Naive thymus-derived CD4-positive, alpha-beta T cell (primary cell): ENCODE results near the gene GOT1. TPM values are rescaled to one million over a fixed set of nuclear protein-coding genes. Genes with fewer than 3 reads are reported as not detected.

Source experiments
- ATAC-seq: fragments of 150-1000 bp; cut with Tn5 transposase; 2 replicates; pipeline ENCODE4 v1.10.0; 2021; ENCODE audit warnings: mild to moderate bottlenecking, moderate library complexity
- CTCF ChIA-PET: fragments of 350-600 bp; sonication (Branson Sonifier 250); formaldehyde crosslinking; loops from one replicate; lab custom pipeline; 2021; ENCODE audit warnings: antibody characterized with exemption; lab: Charles Lee
- POLR2A ChIA-PET: fragments of 350-600 bp; sonication (Branson Sonifier 250); formaldehyde crosslinking; loops from one replicate; lab custom pipeline; 2021; ENCODE audit warnings: antibody characterized with exemption, inconsistent platforms; lab: Charles Lee
- DNase-seq, 9 donors: peaks; one replicate each; pipeline versions ENCODE4 v3.0.0 to v3.0.0-alpha.2; 2020 to 2022; ENCODE audit warnings: mixed read lengths in 1 of 9
- H3K27ac ChIP-seq: one replicate; pipeline ENCODE4 v1.7.0; 2013; ENCODE audit warnings: mild to moderate bottlenecking, low read depth, low read length, moderate library complexity
- H3K27me3 ChIP-seq, 2 donors: one replicate each; pipeline ENCODE4 v1.7.0; 2013; ENCODE audit warnings: low read length in 2 of 2, mild to moderate bottlenecking in 2 of 2, moderate library complexity in 2 of 2; ENCODE audit not compliant: control insufficient read depth in 2 of 2, insufficient read depth in 2 of 2
- H3K36me3 ChIP-seq, 3 experiments: 1 replicate in 2 of 3; 2 replicates in 1 of 3; pipeline ENCODE4 v1.7.0; 2013; ENCODE audit warnings: low read length in 3 of 3, mild to moderate bottlenecking in 3 of 3, moderate library complexity in 1 of 3; ENCODE audit not compliant: insufficient read depth in 3 of 3, control insufficient read depth in 2 of 3
- H3K4me1 ChIP-seq, 2 donors: one replicate each; pipeline ENCODE4 v1.7.0; 2013; ENCODE audit warnings: low read length in 2 of 2, mild to moderate bottlenecking in 2 of 2, moderate library complexity in 1 of 2; ENCODE audit not compliant: control insufficient read depth in 2 of 2, insufficient read depth in 2 of 2
- H3K4me3 ChIP-seq: 2 replicates; pipeline ENCODE4 v1.7.0; 2013; ENCODE audit warnings: mild to moderate bottlenecking, low read length
- H3K9me3 ChIP-seq, 3 experiments: 1 replicate in 2 of 3; 2 replicates in 1 of 3; pipeline ENCODE4 v1.7.0; 2013; ENCODE audit warnings: low read length in 3 of 3; ENCODE audit not compliant: control insufficient read depth in 2 of 3
- H3K27ac Mint-ChIP-seq, 9 donors: one replicate each; pipeline ENCODE4 v1.8.0; 2020 to 2022; ENCODE audit warnings: mixed read lengths in 9 of 9, mild to moderate bottlenecking in 8 of 9, moderate library complexity in 5 of 9, inconsistent platforms in 2 of 9
- H3K27me3 Mint-ChIP-seq, 5 donors: one replicate each; pipeline ENCODE4 v1.8.0; 2021 to 2022; ENCODE audit warnings: mixed read lengths in 5 of 5, mild to moderate bottlenecking in 1 of 5
- H3K36me3 Mint-ChIP-seq, 5 donors: one replicate each; pipeline ENCODE4 v1.8.0; 2020 to 2022; ENCODE audit warnings: mixed read lengths in 5 of 5, mild to moderate bottlenecking in 3 of 5, inconsistent platforms in 1 of 5
- H3K4me1 Mint-ChIP-seq, 7 donors: one replicate each; pipeline ENCODE4 v1.8.0; 2020 to 2022; ENCODE audit warnings: mixed read lengths in 7 of 7, mild to moderate bottlenecking in 3 of 7, inconsistent platforms in 1 of 7
- H3K4me3 Mint-ChIP-seq, 10 donors: one replicate each; pipeline ENCODE4 v1.8.0; 2020 to 2022; ENCODE audit warnings: mild to moderate bottlenecking in 10 of 10, mixed read lengths in 10 of 10, moderate library complexity in 6 of 10, inconsistent platforms in 2 of 10
- H3K9me3 Mint-ChIP-seq, 11 donors: one replicate each; pipeline ENCODE4 v1.8.0; 2020 to 2022; ENCODE audit warnings: mixed read lengths in 11 of 11, mild to moderate bottlenecking in 4 of 11, inconsistent platforms in 1 of 11, moderate library complexity in 1 of 11
- intact Hi-C, 2 donors: fragments of 100-400 bp; cut with micrococcal nuclease; formaldehyde crosslinking; loops; one replicate each; pipeline ENCODE4 v1.15.1; 2023
- polyA plus RNA-seq, 2 donors: library from polyadenylated mRNA; unstranded; fragments of 300-500 nt; fragmentation: Illumina TruSeq; gene quantifications; one replicate each; pipeline ENCODE4 v1.2.3, GENCODE V29; 2021
- total RNA-seq, 6 experiments: library from RNA in 5 of 6; stranded (reverse) in 5 of 6; gene quantifications; 1 replicate in 5 of 6; 2 replicates in 1 of 6; pipeline ENCODE4 v1.2.3 and lab custom pipeline; 2021 to 2026

Gene GOT1
- total and polyA plus RNA-seq, 7 experiments from 2014 or later: 8.0 to 22.2 (median 12.2) TPM

- Mint-ChIP-seq H3K9me3 (no peaks in the 10 kb centered on the region), H3K4me3 (no peak overlapping the region), H3K36me3 (peaks cover 0 to 21% (median 5%) of the 10 kb centered on the region in 5 donors), H3K4me1 (peaks cover 0 to 15% (median 9%) of the 10 kb centered on the region in 7 donors), H3K27me3 (no peaks in the 10 kb centered on the region), H3K27ac (peak overlapping the region in 7 of 9 donors; percentile 7 to 74 (median 60))
- Histone ChIP-seq H3K27me3 (no peaks in the 10 kb centered on the region), H3K27ac (peak overlapping the region; percentile 39), H3K4me1 (no peaks in the 10 kb centered on the region), H3K4me3 (no peak overlapping the region), H3K36me3 (peaks cover 0 to 37% (median 4%) of the 10 kb centered on the region in 3 experiments), H3K9me3 (no peaks in the 10 kb centered on the region)
- CTCF ChIA-PET: no interaction called here
- POLR2A ChIA-PET: no interaction called here
- no peak for ATAC-seq
- intact Hi-C loops: no loop called here
- no peak for DNase-seq
Observed at GRCh38 chr10:99395750-99396445, 34.5 kb downstream of the GOT1 start.

GRCh38 chr10:99394761-99395386 lies 35.5 kb downstream of the GOT1 start:
- Mint-ChIP-seq H3K4me3 (no peak overlapping the region), H3K27me3 (peaks cover 0 to 2% (median 0%) of the 10 kb centered on the region in 5 donors), H3K9me3 (no peaks in the 10 kb centered on the region), H3K27ac (peak overlapping the region in 1 of 9 donors; percentile 79), H3K36me3 (peaks cover 0 to 21% (median 5%) of the 10 kb centered on the region in 5 donors), H3K4me1 (peaks cover 0 to 15% (median 9%) of the 10 kb centered on the region in 7 donors)
- Histone ChIP-seq H3K27ac (no peak overlapping the region), H3K4me3 (no peak overlapping the region), H3K27me3 (no peaks in the 10 kb centered on the region), H3K36me3 (peaks cover 0 to 31% (median 4%) of the 10 kb centered on the region in 3 experiments), H3K9me3 (no peaks in the 10 kb centered on the region), H3K4me1 (no peaks in the 10 kb centered on the region)
- ChIA-PET CTCF (interaction anchor here (0.5 kb wide), 1 partner anchor 258 kb away, joined by 3 read pairs; no protein-coding TSS in a partner anchor), POLR2A (no interaction called here)
- DNase-seq: no peak
- intact Hi-C loops: no loop called here
- ATAC-seq: no peak

- intact Hi-C loops: no loop called here
- Histone ChIP-seq H3K36me3 (peaks cover 0 to 25% (median 0%) of the 10 kb centered on the region in 3 experiments), H3K27me3 (no peaks in the 10 kb centered on the region), H3K27ac (no peak overlapping the region), H3K4me1 (no peaks in the 10 kb centered on the region), H3K9me3 (no peaks in the 10 kb centered on the region), H3K4me3 (no peak overlapping the region)
- peaks cover 0 to 15% (median 9%) of the 10 kb centered on the region in 7 donors for H3K4me1 Mint-ChIP-seq
- POLR2A ChIA-PET: no interaction called here
- no peak for DNase-seq
- H3K27me3 Mint-ChIP-seq: peaks cover 0 to 2% (median 0%) of the 10 kb centered on the region in 5 donors
- no peak overlapping the region for H3K27ac Mint-ChIP-seq
- ATAC-seq: no peak
- CTCF ChIA-PET: interaction anchor here (0.5 kb wide), 1 partner anchor 258 kb away, joined by 3 read pairs; no protein-coding TSS in a partner anchor
- no peak overlapping the region for H3K4me3 Mint-ChIP-seq
- H3K9me3 Mint-ChIP-seq: no peaks in the 10 kb centered on the region
- H3K36me3 Mint-ChIP-seq: peaks cover 0 to 19% (median 5%) of the 10 kb centered on the region in 5 donors
Observed at GRCh38 chr10:99394256-99394655, 36.2 kb downstream of the GOT1 start.

GRCh38 chr10:99393683-99394082 lies 36.7 kb downstream of the GOT1 start:
- intact Hi-C loops: loop anchor here (2.0 kb wide), 3 partner anchors 37 to 317 kb away; partner anchors contain the start of gene GOT1 (in 2 of the 2)
- no peaks in the 10 kb centered on the region for H3K9me3 ChIP-seq
- peaks cover 0 to 15% (median 9%) of the 10 kb centered on the region in 7 donors for H3K4me1 Mint-ChIP-seq
- H3K27ac Mint-ChIP-seq: no peak overlapping the region
- DNase-seq (no peak), ATAC-seq (no peak)
- ChIA-PET CTCF (no interaction called here), POLR2A (no interaction called here)
- H3K27ac ChIP-seq: no peak overlapping the region
- no peak overlapping the region for H3K4me3 ChIP-seq
- H3K4me1 ChIP-seq: no peaks in the 10 kb centered on the region
- no peaks in the 10 kb centered on the region for H3K9me3 Mint-ChIP-seq
- H3K36me3 Mint-ChIP-seq: peaks cover 0 to 17% (median 0%) of the 10 kb centered on the region in 5 donors
- peaks cover 0 to 2% (median 0%) of the 10 kb centered on the region in 5 donors for H3K27me3 Mint-ChIP-seq
- no peaks in the 10 kb centered on the region for H3K27me3 ChIP-seq
- H3K4me3 Mint-ChIP-seq: no peak overlapping the region
- H3K36me3 ChIP-seq: peaks cover 0 to 19% (median 0%) of the 10 kb centered on the region in 3 experiments

- Mint-ChIP-seq H3K36me3 (peaks cover 0 to 16% (median 0%) of the 10 kb centered on the region in 5 donors), H3K4me1 (peaks cover 0 to 15% (median 9%) of the 10 kb centered on the region in 7 donors), H3K27ac (no peak overlapping the region), H3K4me3 (peak overlapping the region in 1 of 10 donors; percentile 29), H3K9me3 (no peaks in the 10 kb centered on the region), H3K27me3 (peaks cover 0 to 2% (median 0%) of the 10 kb centered on the region in 5 donors)
- intact Hi-C loops: loop anchor here (2.0 kb wide), 3 partner anchors 38 to 318 kb away; partner anchors contain the start of gene GOT1 (in 2 of the 2)
- H3K4me3 ChIP-seq: no peak overlapping the region
- no peaks in the 10 kb centered on the region for H3K27me3 ChIP-seq
- ATAC-seq (no peak), DNase-seq (no peak)
- CTCF ChIA-PET: interaction anchor here (0.7 to 1.3 kb wide), 3 partner anchors 10 to 221 kb away, joined by 3 to 4 read pairs (median 4); no protein-coding TSS in a partner anchor
- H3K9me3 ChIP-seq: no peaks in the 10 kb centered on the region
- POLR2A ChIA-PET: no interaction called here
- H3K4me1 ChIP-seq: no peaks in the 10 kb centered on the region
- H3K27ac ChIP-seq: no peak overlapping the region
- H3K36me3 ChIP-seq: peaks cover 0 to 13% (median 0%) of the 10 kb centered on the region in 3 experiments
Observed at GRCh38 chr10:99393036-99393435, 37.4 kb downstream of the GOT1 start.

- H3K4me1 ChIP-seq: no peaks in the 10 kb centered on the region
- no peaks in the 10 kb centered on the region for H3K9me3 Mint-ChIP-seq
- H3K4me1 Mint-ChIP-seq: peaks cover 0 to 15% (median 9%) of the 10 kb centered on the region in 7 donors
- no peak overlapping the region for H3K4me3 Mint-ChIP-seq
- H3K27ac Mint-ChIP-seq: peak overlapping the region in 1 of 9 donors; percentile 14
- no peak overlapping the region for H3K4me3 ChIP-seq
- peaks cover 0 to 7% (median 0%) of the 10 kb centered on the region in 5 donors for H3K27me3 Mint-ChIP-seq
- DNase-seq: no peak
- ChIA-PET CTCF (interaction anchor here (0.6 kb wide), 1 partner anchor 28 kb away, joined by 3 read pairs; no protein-coding TSS in a partner anchor), POLR2A (no interaction called here)
- intact Hi-C loops: no loop called here
- H3K36me3 Mint-ChIP-seq: peaks cover 0 to 9% (median 0%) of the 10 kb centered on the region in 5 donors
- no peaks in the 10 kb centered on the region for H3K36me3 ChIP-seq
- no peak overlapping the region for H3K27ac ChIP-seq
- no peaks in the 10 kb centered on the region for H3K9me3 ChIP-seq
- H3K27me3 ChIP-seq: no peaks in the 10 kb centered on the region
- no peak for ATAC-seq
Observed at GRCh38 chr10:99391346-99391745, 39.1 kb downstream of the GOT1 start.
